ENCODE results near the gene CAPN8. TPM values are rescaled to one million over a fixed set of nuclear protein-coding genes. Genes with fewer than 3 reads are reported as not detected.

CAPN8 gene
- total RNA-seq, 1 experiment from 2014 or later = 0.54 TPM

- Histone ChIP-seq H3K4me3 (replicated peaks in 1 of 2; ENCODE audit: low read depth in 1 of 2, low read length in 2 of 2) (no peak overlapping the region), H3K9me2 (ENCODE audit: insufficient read depth) (no peaks in the 10 kb centered on the region), H3K27ac (ENCODE audit: low read depth, low read length) (no peak overlapping the region; the same call in 1 of the 2 replicates), H3K9me3 (ENCODE audit: control insufficient read depth in 1 of 2, insufficient read depth in 1 of 2, low read depth in 1 of 2, low read length in 2 of 2) (no peaks in the 10 kb centered on the region), H3K36me3 (ENCODE audit: control insufficient read depth in 1 of 2, insufficient read depth in 2 of 2, low read length in 2 of 2) (no peaks in the 10 kb centered on the region; a peak in 1 of 4 replicates), H3K9ac (ENCODE audit: low read length) (peak overlapping the region; percentile 95), H2AFZ (ENCODE audit: low read depth, low read length, poor library complexity, severe bottlenecking) (no peak overlapping the region), H3K4me1 (ENCODE audit: control insufficient read depth in 1 of 2, insufficient read depth in 2 of 2, low read length in 2 of 2) (peaks cover 59 to 87% of the 10 kb centered on the region in 2 experiments), H4K20me1 (ENCODE audit: insufficient read depth) (no peaks in the 10 kb centered on the region), H3K27me3 (ENCODE audit: insufficient read depth, low read length) (no peaks in the 10 kb centered on the region), H3K4me2 (ENCODE audit: low read length) (peak overlapping the region; percentile 83), H3K79me2 (ENCODE audit: insufficient read depth, low read length) (peaks cover 37% of the 10 kb centered on the region)
- RAD21 ChIA-PET (ENCODE audit: low non-redundant PET in 1 of 2, low total read pairs in 2 of 2, uncharacterized antibody in 2 of 2, unreplicated experiment in 2 of 2) = interaction anchor here in 1 of 2 experiments (0.6 kb wide), 1 partner anchor 644 kb away, joined by 4 read pairs; no protein-coding TSS in a partner anchor
- DNase-seq (ENCODE audit: low read depth, low spot score) = no peak
- BruUV-seq (replicated peaks) = no TSS peak
- POLR2A ChIA-PET = interaction anchor here (0.8 to 1.2 kb wide), 3 partner anchors 9 to 12 kb away, joined by 3 to 7 read pairs (median 4); no protein-coding TSS in a partner anchor
- TF ChIP-seq ZBTB33 (IDR thresholded peaks at IDR 0.05; ENCODE audit: extremely low read depth, insufficient replicate concordance, low read length) (no peak), ATF3 (IDR thresholded peaks at IDR 0.05) (no peak), ELF1 (IDR thresholded peaks at IDR 0.05; ENCODE audit: borderline replicate concordance, low read depth) (no peak), RAD21 (IDR thresholded peaks at IDR 0.05; ENCODE audit: low read depth) (no peak), SRF (IDR thresholded peaks at IDR 0.05; ENCODE audit: low read depth) (no peak), CTCF (IDR thresholded peaks at IDR 0.05 in 2 of 3, conservative IDR thresholded peaks at IDR 0.05 in 1 of 3; ENCODE audit: borderline replicate concordance in 1 of 3, insufficient read depth in 1 of 3, low read depth in 2 of 3, low read length in 2 of 3) (no peak), ZFX (IDR thresholded peaks at IDR 0.05) (no peak), REST (IDR thresholded peaks at IDR 0.05; ENCODE audit: low read depth) (no peak), CEBPB (IDR thresholded peaks at IDR 0.05; ENCODE audit: low read depth) (no peak), SP1 (IDR thresholded peaks at IDR 0.05; ENCODE audit: low read depth) (no peak)
- CTCF ChIA-PET = interaction anchor here (1.3 to 2.2 kb wide), 2 partner anchors 9 to 39 kb away, joined by 3 to 7 read pairs; no protein-coding TSS in a partner anchor
- ATAC-seq = no peak
- intact Hi-C loops (cut with micrococcal nuclease) = no loop called here
Measured at GRCh38 chr1:223710179-223711133, 45.0 kb upstream of the CAPN8 start.
